ENCODE measurements around the gene PRKCB. TPM values are rescaled to one million over a fixed set of nuclear protein-coding genes. Genes with fewer than 3 reads are reported as not detected.

The PRKCB gene
- total RNA-seq, 2 experiments from 2014 or later, result 101 to 105 TPM

GRCh38 chr16:23976091-23976490 is 140.3 kb downstream of the PRKCB start:
- H3K36me3 Mint-ChIP-seq (ENCODE audit: low read depth), result peaks cover 12% of the 10 kb centered on the region
- ChIA-PET CTCF (interaction anchor here (1.5 to 3.0 kb wide), 2 partner anchors 16 to 172 kb away, joined by 3 to 10 read pairs; no protein-coding TSS in a partner anchor), POLR2A (no interaction called here)
- H3K27ac Mint-ChIP-seq, result peak overlapping the region; percentile 68
- no peaks in the 10 kb centered on the region for H3K27me3 Mint-ChIP-seq (ENCODE audit: low read depth)
- DNase-seq, result no peak
- H3K9me3 Mint-ChIP-seq (ENCODE audit: insufficient read depth), result no peaks in the 10 kb centered on the region
- peaks cover 40% of the 10 kb centered on the region for H3K4me1 Mint-ChIP-seq (ENCODE audit: low read depth)
- ATAC-seq, result no peak
- H3K4me3 Mint-ChIP-seq, result no peak overlapping the region

GRCh38 chr16:23976524-23976923 is 140.7 kb downstream of the PRKCB start:
- DNase-seq (peak; percentile 53), ATAC-seq (peak; percentile 62)
- ChIA-PET POLR2A (no interaction called here), CTCF (interaction anchor here (1.5 to 3.0 kb wide), 2 partner anchors 16 to 173 kb away, joined by 3 to 10 read pairs; no protein-coding TSS in a partner anchor)
- H3K36me3 Mint-ChIP-seq (ENCODE audit: low read depth), result peaks cover 12% of the 10 kb centered on the region
- no peaks in the 10 kb centered on the region for H3K27me3 Mint-ChIP-seq (ENCODE audit: low read depth)
- H3K4me3 Mint-ChIP-seq, result no peak overlapping the region
- peaks cover 40% of the 10 kb centered on the region for H3K4me1 Mint-ChIP-seq (ENCODE audit: low read depth)
- no peaks in the 10 kb centered on the region for H3K9me3 Mint-ChIP-seq (ENCODE audit: insufficient read depth)
- H3K27ac Mint-ChIP-seq, result peak overlapping the region; percentile 68

- H3K27ac Mint-ChIP-seq, result no peak overlapping the region
- peaks cover 12% of the 10 kb centered on the region for H3K36me3 Mint-ChIP-seq (ENCODE audit: low read depth)
- H3K4me1 Mint-ChIP-seq (ENCODE audit: low read depth), result peaks cover 29% of the 10 kb centered on the region
- DNase-seq (no peak), ATAC-seq (no peak)
- H3K4me3 Mint-ChIP-seq, result no peak overlapping the region
- H3K27me3 Mint-ChIP-seq (ENCODE audit: low read depth), result no peaks in the 10 kb centered on the region
- ChIA-PET POLR2A (no interaction called here), CTCF (no interaction called here)
- H3K9me3 Mint-ChIP-seq (ENCODE audit: insufficient read depth), result no peaks in the 10 kb centered on the region
Observed at GRCh38 chr16:23979441-23979840, 143.7 kb downstream of the PRKCB start.

GRCh38 chr16:23979982-23980381 is 144.2 kb downstream of the PRKCB start:
- POLR2A ChIA-PET, result no interaction called here
- ATAC-seq (no peak), DNase-seq (no peak)
- Mint-ChIP-seq H3K9me3 (ENCODE audit: insufficient read depth) (no peaks in the 10 kb centered on the region), H3K4me1 (ENCODE audit: low read depth) (peaks cover 23% of the 10 kb centered on the region), H3K27ac (no peak overlapping the region), H3K27me3 (ENCODE audit: low read depth) (no peaks in the 10 kb centered on the region), H3K4me3 (no peak overlapping the region), H3K36me3 (ENCODE audit: low read depth) (peaks cover 15% of the 10 kb centered on the region)
- CTCF ChIA-PET, result interaction anchor here (0.7 to 1.5 kb wide), 2 partner anchors 30 to 61 kb away, joined by 3 to 5 read pairs; no protein-coding TSS in a partner anchor

GRCh38 chr16:23981429-23982399 is 145.9 kb downstream of the PRKCB start:
- Mint-ChIP-seq H3K27me3 (ENCODE audit: low read depth) (no peaks in the 10 kb centered on the region), H3K4me1 (ENCODE audit: low read depth) (peaks cover 6% of the 10 kb centered on the region), H3K9me3 (ENCODE audit: insufficient read depth) (no peaks in the 10 kb centered on the region), H3K36me3 (ENCODE audit: low read depth) (peaks cover 10% of the 10 kb centered on the region), H3K4me3 (no peak overlapping the region), H3K27ac (no peak overlapping the region)
- ChIA-PET CTCF (interaction anchor here (1.9 kb wide), 1 partner anchor 28 kb away, joined by 10 read pairs; no protein-coding TSS in a partner anchor), POLR2A (no interaction called here)
- no peak for DNase-seq
- ATAC-seq, result no peak

- ChIA-PET POLR2A (no interaction called here), CTCF (no interaction called here)
- Mint-ChIP-seq H3K9me3 (ENCODE audit: insufficient read depth) (no peaks in the 10 kb centered on the region), H3K4me3 (no peak overlapping the region), H3K27me3 (ENCODE audit: low read depth) (no peaks in the 10 kb centered on the region), H3K4me1 (ENCODE audit: low read depth) (peaks cover 11% of the 10 kb centered on the region), H3K36me3 (ENCODE audit: low read depth) (peaks cover 28% of the 10 kb centered on the region), H3K27ac (no peak overlapping the region)
- no peak for ATAC-seq
- DNase-seq, result no peak
Observed at GRCh38 chr16:23986455-23986854, 150.7 kb downstream of the PRKCB start.

GRCh38 chr16:23987443-23987842 is 151.7 kb downstream of the PRKCB start:
- Mint-ChIP-seq H3K36me3 (ENCODE audit: low read depth) (peaks cover 28% of the 10 kb centered on the region), H3K4me1 (ENCODE audit: low read depth) (peaks cover 11% of the 10 kb centered on the region), H3K27me3 (ENCODE audit: low read depth) (no peaks in the 10 kb centered on the region), H3K27ac (no peak overlapping the region), H3K4me3 (no peak overlapping the region), H3K9me3 (ENCODE audit: insufficient read depth) (no peaks in the 10 kb centered on the region)
- ATAC-seq (peak; percentile 75), DNase-seq (peak; percentile 24)
- POLR2A ChIA-PET, result no interaction called here
- CTCF ChIA-PET, result interaction anchor here (1.1 to 1.8 kb wide), 2 partner anchors 23 to 90 kb away, joined by 3 to 7 read pairs; no protein-coding TSS in a partner anchor

GRCh38 chr16:23990507-23990906 is 154.7 kb downstream of the PRKCB start:
- DNase-seq (no peak), ATAC-seq (no peak)
- peaks cover 11% of the 10 kb centered on the region for H3K4me1 Mint-ChIP-seq (ENCODE audit: low read depth)
- H3K27ac Mint-ChIP-seq, result no peak overlapping the region
- POLR2A ChIA-PET, result interaction anchor here (0.6 kb wide), 1 partner anchor 30 kb away, joined by 3 read pairs; no protein-coding TSS in a partner anchor
- CTCF ChIA-PET, result interaction anchor here (1.0 to 1.9 kb wide), 3 partner anchors 12 to 187 kb away, joined by 3 to 9 read pairs (median 4); no protein-coding TSS in a partner anchor
- no peaks in the 10 kb centered on the region for H3K27me3 Mint-ChIP-seq (ENCODE audit: low read depth)
- no peaks in the 10 kb centered on the region for H3K9me3 Mint-ChIP-seq (ENCODE audit: insufficient read depth)
- H3K36me3 Mint-ChIP-seq (ENCODE audit: low read depth), result peaks cover 23% of the 10 kb centered on the region
- no peak overlapping the region for H3K4me3 Mint-ChIP-seq

GRCh38 chr16:23991066-23991465 is 155.3 kb downstream of the PRKCB start:
- Mint-ChIP-seq H3K36me3 (ENCODE audit: low read depth) (peaks cover 29% of the 10 kb centered on the region), H3K27me3 (ENCODE audit: low read depth) (no peaks in the 10 kb centered on the region), H3K4me3 (no peak overlapping the region), H3K27ac (no peak overlapping the region), H3K4me1 (ENCODE audit: low read depth) (peaks cover 11% of the 10 kb centered on the region), H3K9me3 (ENCODE audit: insufficient read depth) (no peaks in the 10 kb centered on the region)
- DNase-seq, result no peak
- CTCF ChIA-PET, result interaction anchor here (1.9 kb wide), 1 partner anchor 19 kb away, joined by 9 read pairs; no protein-coding TSS in a partner anchor
- POLR2A ChIA-PET, result no interaction called here
- no peak for ATAC-seq

GRCh38 chr16:23994615-23995014 is 158.8 kb downstream of the PRKCB start:
- H3K27ac Mint-ChIP-seq, result no peak overlapping the region
- ChIA-PET CTCF (interaction anchor here (0.7 to 1.4 kb wide), 4 partner anchors 17 to 188 kb away, joined by 3 to 4 read pairs (median 4); no protein-coding TSS in a partner anchor), POLR2A (no interaction called here)
- no peaks in the 10 kb centered on the region for H3K27me3 Mint-ChIP-seq (ENCODE audit: low read depth)
- H3K9me3 Mint-ChIP-seq (ENCODE audit: insufficient read depth), result no peaks in the 10 kb centered on the region
- DNase-seq (no peak), ATAC-seq (no peak)
- H3K4me1 Mint-ChIP-seq (ENCODE audit: low read depth), result peaks cover 11% of the 10 kb centered on the region
- peaks cover 36% of the 10 kb centered on the region for H3K36me3 Mint-ChIP-seq (ENCODE audit: low read depth)
- H3K4me3 Mint-ChIP-seq, result no peak overlapping the region

GRCh38 chr16:23996258-23996955 is 160.6 kb downstream of the PRKCB start:
- CTCF ChIA-PET, result no interaction called here
- H3K4me1 Mint-ChIP-seq (ENCODE audit: low read depth), result peaks cover 13% of the 10 kb centered on the region
- no peaks in the 10 kb centered on the region for H3K27me3 Mint-ChIP-seq (ENCODE audit: low read depth)
- ATAC-seq (no peak), DNase-seq (no peak)
- H3K36me3 Mint-ChIP-seq (ENCODE audit: low read depth), result peaks cover 28% of the 10 kb centered on the region
- no peaks in the 10 kb centered on the region for H3K9me3 Mint-ChIP-seq (ENCODE audit: insufficient read depth)
- no peak overlapping the region for H3K27ac Mint-ChIP-seq
- no peak overlapping the region for H3K4me3 Mint-ChIP-seq
- POLR2A ChIA-PET, result no interaction called here
